A172 (cell line): ENCODE measurements around the gene FKBP5. TPM values are rescaled to one million over a fixed set of nuclear protein-coding genes. Genes with fewer than 3 reads are reported as not detected.
"Not testable (repeated sequence)": the region's sequence is repeated elsewhere in the genome, so short reads cannot be mapped to it uniquely, and the experiment has no call there.

ENCODE experiments used
- DNase-seq: peaks from one replicate; pipeline ENCODE4 v3.0.0-alpha.2; 2015; ENCODE audit warnings: low spot score
- total RNA-seq: library from RNA; depleted of rRNA; stranded (reverse); fragments of >200 nt; shearing (Covaris generic); gene quantifications from 2 replicates; pipeline ENCODE4 v1.2.3, GENCODE V29; 2014; rRNA removed

Gene FKBP5
- total RNA-seq, 1 experiment from 2014 or later = 8.3 TPM

DNA sequence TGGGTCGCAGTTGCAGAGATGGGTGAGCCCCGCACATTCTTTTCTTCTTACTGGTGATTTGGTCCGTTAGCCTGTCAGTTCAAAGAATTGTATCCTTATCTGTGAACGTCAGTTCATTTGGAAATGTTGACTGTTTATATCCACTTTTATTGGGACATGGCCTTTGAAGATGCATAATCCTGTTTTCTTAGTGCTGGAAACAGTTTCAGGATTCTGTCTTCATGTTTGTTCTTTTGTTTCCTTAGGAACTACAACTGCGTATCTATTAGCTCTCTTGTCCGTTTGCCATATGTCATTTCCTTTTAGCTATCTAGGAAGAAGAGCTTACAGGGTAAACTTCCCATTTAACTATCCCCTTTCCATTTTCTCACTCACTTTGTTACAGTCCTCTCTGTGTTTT, 141.0 kb downstream of the FKBP5 start:
- no peak for DNase-seq

GRCh38 chr6:35544769-35545361, 143.8 kb downstream of the FKBP5 start:
- DNase-seq = no peak

DNA sequence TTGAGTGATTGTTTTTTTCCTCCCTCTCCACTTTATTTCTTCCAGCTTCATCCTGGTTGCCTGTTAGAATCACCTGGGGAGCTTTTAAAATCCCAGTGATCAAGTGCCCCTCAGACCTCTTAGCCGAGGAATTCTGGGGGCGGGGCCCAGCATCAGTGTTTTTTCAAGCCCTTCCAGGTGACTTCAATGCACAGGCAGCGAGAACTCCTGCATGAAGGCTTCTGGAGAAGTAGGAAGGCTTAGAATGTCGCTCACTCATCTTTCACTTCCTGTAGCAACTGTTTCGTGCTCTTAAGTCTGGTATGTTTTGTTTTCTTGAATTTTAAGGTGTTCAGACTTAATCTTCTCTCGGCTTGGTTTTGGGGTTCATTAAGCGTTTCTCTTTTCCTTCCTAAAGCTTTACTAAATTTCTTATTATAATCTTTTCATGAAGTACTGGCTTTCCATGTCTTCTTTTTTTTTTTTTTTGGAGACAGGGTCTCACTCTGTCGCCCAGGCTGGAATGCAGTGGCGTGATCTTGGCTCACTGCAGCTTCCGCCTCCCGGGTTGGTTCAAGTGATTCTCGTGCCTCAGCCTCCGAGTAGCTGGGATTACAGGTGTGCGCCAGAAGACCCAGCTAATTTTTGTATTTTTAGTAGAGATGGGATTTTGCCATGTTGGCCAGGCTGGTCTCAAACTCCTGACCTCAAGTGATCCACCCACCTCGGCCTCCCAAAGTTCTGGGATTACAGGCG, 145.1 kb downstream of the FKBP5 start:
- no peak for DNase-seq

GRCh38 chr6:35541836-35542235, 146.9 kb downstream of the FKBP5 start:
- DNase-seq = no peak

GRCh38 chr6:35539223-35539622, 149.5 kb downstream of the FKBP5 start:
- DNase-seq = no peak

DNA sequence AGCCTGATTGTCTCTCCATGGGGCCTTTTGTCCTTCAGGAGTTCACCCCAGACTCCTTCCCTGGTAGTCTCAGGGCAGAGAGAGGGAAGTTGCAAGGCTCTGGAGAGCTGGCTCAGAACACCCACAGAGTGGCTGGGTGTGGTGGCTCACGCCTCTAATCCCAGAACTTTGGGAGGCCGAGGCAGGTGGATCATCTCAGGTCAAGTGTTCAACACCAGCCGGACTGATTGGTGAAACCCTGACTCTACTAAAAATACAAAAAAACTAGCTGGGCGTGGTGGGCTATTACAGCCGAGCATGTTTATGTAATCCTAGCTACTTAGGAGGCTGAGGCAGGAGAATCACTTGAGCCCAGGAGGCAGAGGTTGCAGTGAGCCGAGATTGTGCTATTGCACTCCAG, 152.9 kb downstream of the FKBP5 start:
- DNase-seq = not testable (repeated sequence)

DNA sequence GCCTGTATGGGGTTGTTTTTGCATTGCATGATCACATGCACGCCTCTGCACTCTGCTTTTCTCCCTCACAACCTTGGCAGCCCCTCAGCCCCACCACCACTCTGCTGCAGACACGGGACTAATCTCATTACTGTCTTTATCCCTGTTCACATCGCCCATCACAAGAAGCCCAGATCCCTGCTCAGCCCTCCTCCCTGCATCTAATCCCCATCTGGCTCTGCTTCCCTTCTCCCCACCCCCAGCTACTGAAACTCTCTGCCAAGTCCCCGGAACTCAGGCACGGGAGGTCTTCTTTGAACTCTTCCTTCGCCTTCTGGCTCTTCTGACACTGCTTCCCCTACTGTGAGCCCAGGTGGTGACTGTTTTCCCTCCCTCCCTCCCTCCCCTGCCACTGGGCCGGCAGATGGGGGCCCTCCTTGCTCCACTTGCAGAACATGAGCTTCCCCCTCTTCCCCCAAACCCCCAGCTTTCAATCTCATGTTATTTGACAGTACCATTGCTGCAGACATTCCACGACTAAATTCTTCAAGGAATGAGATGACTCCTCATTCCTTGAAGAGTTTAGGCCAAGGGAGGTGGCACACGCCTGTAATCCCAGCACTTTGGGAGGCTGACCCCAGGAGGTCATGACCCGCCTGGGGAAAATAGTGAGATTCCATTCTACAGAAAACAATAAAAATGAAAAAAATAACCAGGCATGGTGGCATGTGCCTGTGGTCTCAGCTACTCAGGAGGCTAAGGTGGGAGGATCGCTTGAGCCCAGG, 154.1 kb downstream of the FKBP5 start:
- no peak for DNase-seq

DNA sequence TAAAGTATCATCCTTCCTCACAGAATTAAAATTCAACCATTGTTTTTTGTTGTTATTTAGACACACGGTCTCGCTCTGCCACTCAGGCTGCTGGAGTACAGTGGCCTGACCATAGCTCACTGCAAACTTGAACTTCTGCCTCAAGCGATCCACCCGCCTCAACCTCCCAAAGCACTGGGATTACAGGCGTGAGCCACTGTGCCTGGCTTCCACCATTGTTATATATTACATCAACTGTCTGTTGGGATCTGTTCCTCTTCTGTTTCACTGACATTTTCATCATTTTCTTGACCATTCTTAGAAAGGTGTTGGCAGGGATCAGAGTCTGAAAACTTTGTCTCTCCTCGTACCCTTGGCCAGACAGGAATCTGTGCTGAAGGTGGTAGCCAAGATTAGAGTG, 154.7 kb downstream of the FKBP5 start:
- no peak for DNase-seq

DNA sequence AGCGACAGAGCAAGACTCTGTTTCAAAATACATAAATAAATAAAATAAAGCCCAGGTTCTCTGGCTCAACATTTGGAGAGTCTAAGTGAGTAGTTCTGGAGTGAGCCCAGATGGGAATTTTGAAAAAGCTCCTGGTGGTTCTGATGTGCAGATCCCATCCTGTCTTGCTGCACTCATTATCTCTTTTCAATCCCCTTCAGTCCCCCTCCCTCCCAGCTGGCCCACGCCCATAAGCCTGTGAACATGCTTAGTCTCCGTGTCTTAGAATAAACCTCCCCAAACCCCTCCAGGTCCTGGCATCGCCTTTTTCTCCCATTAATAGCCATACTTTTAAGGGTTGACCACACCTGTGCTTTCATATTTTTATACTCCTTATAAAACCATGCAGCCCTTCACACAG, 156.6 kb downstream of the FKBP5 start:
- DNase-seq = no peak

- no peak for DNase-seq
These were observed 164.2 kb downstream of the FKBP5 start for GRCh38 chr6:35524380-35525020.

Other genes with a start within 250 kb of the FKBP5 start
- gene FANCE, start 236.6 kb downstream of the FKBP5 start, total RNA-seq = 11.4 and 13.9 TPM in 2 replicates
- gene RPL10A, start 220.5 kb downstream of the FKBP5 start, total RNA-seq = 1,014 and 1,151 TPM in 2 replicates
- gene TEAD3, start 191.8 kb downstream of the FKBP5 start, total RNA-seq = 10.9 and 12.3 TPM in 2 replicates
- not detected in 2 replicates for gene TULP1, start 176.0 kb downstream of the FKBP5 start, total RNA-seq
- 0.24 and 0.55 TPM in 2 replicates for gene ARMC12, start 48.1 kb upstream of the FKBP5 start, total RNA-seq
- gene CLPSL2, start 87.7 kb upstream of the FKBP5 start, total RNA-seq = 4.7 TPM in 1 of 2 replicates, not detected in the other
- not detected in 2 replicates for gene CLPSL1, start 92.1 kb upstream of the FKBP5 start, total RNA-seq
- gene CLPS, start 108.4 kb upstream of the FKBP5 start, total RNA-seq = not detected in 2 replicates
- gene LHFPL5, start 116.4 kb upstream of the FKBP5 start, total RNA-seq = not detected in 2 replicates
- gene SRPK1, start 232.2 kb upstream of the FKBP5 start, total RNA-seq = 57.0 and 64.4 TPM in 2 replicates